Measurements from ENCODE around the gene DPYSL5.

DPYSL5 gene

DNA sequence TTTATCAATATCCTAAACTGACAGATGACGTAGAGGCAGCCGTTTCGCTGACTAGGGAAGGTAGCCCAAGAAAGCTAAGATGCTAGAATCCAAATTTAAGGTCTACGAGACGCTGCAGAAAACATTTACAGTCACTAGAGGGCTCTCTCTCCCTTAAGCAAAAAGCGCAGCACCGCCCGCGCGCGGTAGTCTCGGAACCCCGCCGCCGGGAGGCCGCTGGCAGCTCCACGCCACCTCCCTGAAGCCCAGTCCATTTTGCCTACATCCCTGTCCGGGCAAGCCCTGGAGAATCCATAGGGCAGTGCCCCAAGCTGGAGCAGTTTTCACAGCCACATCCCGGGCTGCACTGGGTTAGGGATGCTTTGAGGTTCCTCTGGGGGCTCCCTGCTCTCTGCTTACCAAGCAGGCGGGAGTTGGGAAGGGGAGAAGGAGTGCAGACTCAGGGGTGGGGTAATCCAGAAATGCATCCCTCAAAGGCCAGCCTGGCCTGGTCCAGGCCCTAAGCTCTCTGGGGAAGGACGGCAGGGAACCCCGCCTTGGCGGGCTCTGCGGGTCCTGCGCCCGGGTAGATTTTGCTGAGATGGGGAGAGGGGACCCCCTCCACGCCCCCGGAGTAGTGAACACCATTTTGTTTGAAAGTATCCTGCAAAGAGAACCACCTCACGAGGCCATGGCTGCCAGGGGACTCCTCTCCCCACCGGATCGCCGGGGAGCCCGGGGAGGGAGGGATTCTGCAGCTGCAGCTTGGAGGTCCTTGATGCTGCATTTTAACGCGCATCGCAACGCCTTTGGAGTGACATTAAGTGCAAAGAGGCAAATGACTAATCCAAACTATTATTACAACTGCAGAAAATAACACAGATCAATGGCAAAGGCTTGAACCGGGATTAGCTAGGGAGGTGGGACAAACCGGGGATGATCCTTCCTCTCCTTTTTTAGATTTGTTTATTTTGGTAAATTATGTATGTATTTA is 1.3 kb upstream of the DPYSL5 start:
- peak; percentile 81 for DNase-seq

DNA sequence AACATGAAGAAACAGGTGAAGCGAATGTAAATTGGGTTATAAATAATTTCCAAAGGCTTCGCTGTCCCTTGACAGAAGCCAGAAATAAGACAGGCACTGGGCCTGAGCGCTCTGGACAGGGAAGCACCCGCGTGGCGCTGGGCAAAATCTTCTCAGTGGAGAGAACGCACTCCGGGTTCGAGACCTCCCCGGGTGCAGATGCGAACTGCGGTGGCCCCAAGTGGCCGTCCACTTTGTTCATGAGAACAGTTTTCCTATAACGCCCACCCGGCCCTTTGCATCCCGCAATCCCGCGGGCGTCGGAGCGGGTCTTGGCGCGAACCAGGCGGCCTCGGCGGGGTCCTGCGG is 651 bp upstream of the DPYSL5 start:
- peak; percentile 51 for DNase-seq

DNA sequence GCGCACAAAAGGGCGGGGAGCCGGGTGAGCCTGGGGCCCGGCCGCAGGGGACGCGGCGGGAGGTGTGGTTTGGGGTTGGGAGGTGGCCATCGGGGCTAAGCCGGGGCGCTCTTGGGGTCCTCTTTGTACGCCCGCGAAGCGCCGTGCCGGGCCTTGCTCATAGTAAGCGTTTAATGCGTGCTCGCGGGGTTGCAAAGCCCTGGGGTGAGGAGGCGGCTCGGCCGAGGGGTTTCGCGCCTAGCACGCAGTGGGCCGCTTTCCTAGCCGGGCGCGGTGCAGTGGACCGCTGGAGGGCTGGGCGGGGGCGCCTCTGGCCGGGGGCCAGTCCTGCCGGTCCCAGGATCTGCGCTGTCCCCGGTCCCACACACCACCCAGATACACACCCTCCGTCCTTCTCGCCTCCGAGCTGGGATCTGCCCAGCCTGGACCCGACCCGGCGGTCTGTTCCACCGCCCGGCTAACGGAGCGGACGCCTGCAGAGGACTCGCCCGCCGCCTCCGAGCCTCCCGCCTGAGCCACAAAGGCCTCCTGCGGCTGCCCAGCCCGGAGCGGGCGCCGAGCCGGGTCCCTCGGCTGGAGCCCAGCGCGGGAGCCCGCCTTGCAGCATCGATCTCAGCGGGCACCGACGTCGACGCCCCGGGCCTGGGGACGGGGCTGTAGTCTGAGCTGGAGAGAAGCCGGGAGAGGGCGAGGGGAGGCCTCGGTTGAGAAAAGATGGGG is 564 bp downstream of the DPYSL5 start:
- peak; percentile 47 for DNase-seq

DNA sequence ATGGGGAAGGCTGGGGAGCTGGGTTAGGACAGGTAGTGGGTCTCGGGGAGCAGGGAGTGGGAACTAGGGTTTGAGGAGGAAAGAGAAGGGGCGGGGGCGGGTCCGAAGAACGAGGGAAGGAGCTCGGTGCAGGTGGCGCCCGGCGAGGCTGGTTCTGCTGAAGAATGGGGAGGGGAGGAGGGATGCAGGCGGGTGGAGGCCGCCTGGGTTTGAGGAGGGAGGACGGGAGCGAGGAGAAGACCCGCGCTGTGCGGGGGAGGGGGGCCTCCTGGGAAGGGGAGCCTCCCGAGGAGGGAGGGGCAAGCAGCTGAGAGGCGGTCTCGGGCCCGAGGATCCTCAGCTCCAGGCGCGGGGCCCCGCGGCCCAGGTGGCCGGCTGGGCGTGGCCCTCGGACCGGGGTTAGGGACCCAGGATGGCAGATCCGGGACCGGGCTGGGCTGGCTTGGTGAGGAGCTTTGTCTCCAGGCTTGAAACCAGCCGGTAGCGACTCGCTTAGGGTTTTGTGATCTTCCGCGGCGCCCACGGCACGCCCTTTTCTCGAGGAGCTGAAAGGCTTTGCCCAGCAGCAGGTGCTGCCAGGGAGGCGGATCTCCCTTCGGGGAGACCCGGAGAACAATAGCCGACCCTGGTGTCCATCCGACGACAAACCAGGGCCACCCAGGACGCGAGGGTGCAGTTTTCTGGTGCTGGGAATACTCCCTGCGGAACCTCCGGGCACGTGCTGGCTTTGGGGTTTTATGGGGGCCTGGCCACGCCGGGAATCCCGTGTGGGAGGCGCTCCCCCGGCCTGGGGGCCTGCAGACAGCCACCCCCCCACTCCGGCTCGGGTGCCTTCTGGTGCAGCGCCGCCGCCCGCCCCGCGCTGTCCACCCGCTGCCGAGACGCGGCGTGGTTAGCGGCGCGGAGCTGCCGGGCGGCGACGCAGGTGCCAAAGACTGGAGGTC is 1.4 kb downstream of the DPYSL5 start:
- DNase-seq = peak; percentile 37

DNA sequence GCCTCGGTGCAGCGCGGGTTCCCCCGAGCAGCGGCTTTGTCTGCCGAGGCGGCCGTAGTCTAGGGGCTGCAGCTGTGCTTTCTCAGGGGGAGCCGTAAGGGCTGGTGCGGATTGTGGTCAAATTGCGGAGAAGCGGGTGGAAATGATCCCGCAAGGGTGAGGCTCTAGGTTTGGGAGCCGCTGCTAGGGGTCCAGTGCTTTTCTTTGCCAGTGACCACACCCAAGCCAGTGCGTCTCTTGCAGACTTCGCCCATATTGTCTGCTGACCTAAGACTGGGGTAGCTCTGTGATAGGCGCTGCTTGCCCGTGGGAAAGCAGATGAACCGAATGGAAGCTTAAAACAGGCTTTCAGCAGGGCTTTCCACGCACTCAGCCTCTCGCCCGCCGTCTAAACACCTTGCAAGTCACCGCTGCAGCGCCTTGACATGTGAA is 2.1 kb downstream of the DPYSL5 start:
- peak; percentile 33 for DNase-seq

DNA sequence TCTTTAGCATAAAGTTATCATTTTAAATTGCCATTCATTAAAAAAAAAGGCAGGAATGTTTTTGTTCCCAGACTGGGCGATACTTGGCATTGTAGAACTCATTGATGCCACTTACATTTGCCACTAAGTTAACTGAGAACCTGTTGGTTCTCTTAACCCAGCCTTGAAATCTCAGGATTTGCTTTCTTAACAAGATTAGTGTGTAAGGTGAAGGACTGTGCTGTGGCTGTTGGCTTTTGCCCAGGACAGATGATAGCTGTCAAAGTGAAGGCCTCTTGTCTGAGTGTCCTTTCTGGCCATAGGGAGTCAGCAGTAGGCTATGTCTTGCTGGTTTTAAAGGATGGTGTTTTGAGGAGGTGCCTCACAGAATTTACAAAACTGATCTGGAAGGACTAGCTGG is 2.6 kb downstream of the DPYSL5 start:
- DNase-seq = no peak

DNA sequence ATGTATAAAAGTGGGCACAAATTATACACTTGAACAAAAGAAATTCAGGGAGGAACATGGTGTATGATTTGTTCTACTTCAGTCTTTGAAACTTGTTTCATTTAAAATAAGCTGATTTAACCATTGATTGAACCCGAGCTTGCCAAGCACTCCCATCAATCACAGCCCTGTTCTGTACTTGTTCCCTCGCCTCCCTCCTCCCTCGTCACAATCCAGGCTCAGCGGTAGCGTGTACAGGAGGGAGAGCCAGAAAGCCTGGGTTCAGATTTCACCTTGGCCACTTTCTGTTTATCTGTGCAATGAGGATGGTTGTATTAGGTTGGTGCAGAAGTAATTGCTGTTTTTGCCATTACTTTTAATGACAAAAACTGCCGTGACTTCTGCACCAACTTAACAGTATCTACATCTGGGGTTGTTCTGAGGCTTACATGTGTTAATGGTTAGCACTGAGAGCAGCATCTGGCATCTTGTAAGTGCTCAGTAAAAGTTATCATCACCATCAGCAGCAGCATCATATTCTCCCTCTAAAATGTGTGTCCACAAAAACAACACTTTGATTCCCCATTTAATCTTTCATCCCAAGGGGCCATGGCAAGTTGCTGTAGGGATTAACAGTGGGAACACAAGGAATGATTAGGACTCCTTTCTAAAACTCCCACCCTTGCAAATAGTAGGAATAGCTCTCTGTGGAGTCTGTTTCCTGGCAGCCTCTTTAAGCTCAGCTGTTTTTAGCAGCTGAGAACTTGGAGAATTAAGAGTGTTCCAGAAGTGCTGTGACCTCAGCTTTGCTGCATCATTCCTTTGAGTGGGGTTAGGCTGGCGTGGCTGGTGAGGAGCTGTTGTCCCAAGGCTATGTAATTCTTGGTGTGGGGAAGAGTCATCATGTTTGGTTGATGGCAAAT is 4.7 kb downstream of the DPYSL5 start:
- DNase-seq = no peak

DNA sequence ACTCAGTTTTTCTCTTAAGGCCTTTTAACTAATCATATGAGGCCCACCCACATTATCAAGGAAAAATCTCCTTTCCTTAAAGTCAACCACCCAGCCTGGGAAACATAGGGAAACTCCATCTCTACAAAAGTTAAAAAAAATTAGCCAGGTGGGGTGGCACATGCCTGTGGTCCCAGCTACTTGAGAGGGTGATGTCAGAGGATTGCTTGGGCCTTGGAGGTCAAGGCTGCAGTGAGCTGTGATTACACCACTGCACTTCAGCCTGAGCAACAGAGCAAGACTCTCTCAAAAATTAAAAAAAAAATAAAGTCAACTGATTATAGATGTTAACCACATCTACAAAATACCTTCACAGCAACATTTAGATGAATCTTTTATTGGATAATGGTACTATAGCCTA is 5.8 kb downstream of the DPYSL5 start:
- DNase-seq = no peak

DNA sequence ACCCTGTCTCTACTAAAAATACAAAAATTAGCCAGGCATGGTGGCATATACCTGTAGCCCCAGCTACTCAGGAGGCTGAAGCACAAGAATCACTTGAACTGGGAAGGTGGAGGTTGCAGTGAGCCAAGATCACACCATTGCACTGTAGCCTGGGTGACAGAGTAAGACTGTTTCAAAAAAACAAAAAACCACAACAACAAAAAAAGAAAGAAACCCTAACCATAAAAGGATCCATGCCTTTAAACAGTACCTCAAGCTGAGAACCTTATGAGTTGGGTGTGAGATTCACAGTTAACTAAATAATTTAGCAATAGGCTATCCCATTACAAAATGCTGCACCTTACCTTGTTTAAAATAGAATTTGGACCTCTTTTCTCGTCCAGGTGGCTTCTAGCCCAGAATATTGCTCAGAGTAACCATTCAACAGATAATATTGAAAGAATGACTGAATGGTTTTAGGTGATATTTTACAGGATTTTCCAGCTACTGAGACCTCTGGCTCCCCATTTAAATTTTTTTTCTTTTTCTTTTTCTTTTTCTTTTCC is 6.4 kb downstream of the DPYSL5 start:
- no peak for DNase-seq

DNA sequence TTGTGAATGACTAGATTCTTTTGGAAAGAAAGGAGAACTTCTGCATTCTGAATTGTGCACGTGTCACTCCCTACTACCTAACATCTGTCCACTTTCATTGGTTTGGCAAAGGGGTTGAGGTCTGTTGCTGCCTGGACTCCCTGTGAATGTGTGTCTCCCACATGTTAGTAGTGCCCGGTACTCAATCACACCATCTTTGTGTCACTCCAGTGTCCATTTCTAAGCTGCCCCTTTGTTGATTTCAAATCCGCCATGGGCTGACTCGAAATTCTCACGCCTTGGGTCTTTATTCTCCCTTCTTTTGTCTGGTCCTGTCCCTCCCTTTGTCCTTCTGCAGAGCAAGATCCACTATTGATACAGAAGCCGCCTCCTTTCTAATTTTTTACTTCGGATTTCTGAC is 7.5 kb downstream of the DPYSL5 start:
- no peak for DNase-seq

DNA sequence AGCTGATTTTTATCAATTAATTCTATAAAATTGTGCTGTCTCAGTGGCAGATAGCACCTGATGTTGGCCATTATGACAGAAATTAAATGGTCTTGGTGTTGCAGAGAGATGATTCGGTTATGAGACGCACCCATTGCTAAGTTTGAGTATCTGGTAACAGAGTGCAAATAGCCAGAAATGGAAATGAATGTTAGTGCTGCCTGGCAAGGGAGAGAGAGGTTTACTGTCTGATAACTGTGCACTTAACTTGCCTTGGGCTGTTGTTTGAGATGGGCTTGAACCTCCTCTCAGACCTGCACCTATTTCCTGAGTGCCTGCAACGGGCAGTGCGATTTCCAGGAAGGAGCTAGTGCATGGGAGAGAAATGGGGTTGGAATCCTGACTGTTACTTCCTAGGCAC is 11.7 kb downstream of the DPYSL5 start:
- no peak for DNase-seq

DNA sequence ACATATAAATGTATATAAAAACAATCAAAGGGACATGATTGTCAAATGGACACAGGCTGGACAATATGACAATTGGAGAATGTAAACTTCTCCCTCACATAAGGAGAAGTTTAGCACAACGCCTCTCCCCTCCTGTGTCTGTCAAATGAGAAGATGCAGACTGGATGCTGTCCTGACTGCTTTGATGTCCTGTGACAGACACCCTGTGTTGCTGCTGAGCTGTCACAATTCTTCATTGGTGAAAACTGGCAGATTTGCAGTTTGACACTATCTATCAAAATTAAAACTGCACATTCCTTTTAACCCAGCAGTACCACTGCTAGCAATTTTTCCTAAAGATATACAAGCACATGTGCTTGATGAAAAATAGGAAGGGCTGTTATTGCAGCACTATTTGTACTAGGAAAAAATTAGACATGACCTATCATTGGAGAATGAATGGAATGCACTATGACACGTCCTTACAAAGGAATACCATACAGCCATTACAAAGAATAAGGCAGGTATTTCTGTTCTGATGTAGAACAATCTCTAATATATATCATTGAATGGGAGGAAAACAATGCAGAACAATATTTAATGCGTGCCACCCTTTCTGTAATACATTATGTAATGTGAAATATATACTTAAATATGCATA is 12.4 kb downstream of the DPYSL5 start:
- DNase-seq = no peak

DNA sequence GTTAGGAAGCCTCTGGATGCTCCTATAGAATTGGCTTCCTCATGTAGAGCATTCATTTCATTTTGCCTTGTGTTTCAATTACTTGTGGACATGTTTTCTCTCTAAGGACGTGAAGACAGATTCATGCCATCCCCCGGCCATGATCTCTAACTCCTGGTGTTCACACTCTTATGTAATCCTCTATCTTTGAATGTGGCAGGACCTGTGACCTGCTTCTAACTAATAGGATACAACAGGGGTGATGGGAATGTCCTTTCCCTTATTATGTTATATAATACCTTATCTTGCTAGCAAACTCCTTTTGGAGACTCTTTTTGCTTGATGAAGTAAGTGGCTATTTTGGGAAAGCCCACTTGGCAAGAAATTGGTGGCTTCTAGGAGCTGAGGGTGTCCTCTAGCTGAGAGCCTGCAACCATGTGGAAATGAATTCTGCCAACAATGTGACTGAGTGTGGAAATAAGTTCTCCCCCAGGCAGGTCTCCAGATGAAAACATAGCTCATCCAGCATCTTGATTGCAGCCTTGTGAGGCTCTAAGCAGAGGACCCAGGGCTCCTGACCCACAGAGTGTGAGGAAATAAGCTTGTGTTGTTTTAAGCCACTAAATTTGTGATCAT is 13.8 kb downstream of the DPYSL5 start:
- DNase-seq = no peak

DNA sequence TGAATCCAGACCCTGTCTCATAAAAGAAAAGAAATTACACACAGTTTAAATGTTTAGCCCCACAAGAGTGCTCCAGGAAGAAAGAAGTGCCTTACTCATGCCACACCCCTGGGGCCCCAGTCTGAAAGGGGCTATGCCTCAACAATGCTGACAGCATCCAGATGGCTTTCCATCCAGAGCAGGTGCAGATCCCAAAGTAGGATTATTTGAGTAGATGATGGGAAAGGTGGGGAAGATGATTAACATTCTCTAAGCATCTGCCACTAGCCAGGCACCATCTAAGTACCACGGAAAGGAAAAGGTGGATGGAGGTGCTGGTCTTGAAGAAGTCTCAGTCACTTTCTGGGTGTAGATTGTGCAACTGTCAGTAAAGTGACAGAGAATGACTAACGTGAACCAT is 16.3 kb downstream of the DPYSL5 start:
- no peak for DNase-seq

DNA sequence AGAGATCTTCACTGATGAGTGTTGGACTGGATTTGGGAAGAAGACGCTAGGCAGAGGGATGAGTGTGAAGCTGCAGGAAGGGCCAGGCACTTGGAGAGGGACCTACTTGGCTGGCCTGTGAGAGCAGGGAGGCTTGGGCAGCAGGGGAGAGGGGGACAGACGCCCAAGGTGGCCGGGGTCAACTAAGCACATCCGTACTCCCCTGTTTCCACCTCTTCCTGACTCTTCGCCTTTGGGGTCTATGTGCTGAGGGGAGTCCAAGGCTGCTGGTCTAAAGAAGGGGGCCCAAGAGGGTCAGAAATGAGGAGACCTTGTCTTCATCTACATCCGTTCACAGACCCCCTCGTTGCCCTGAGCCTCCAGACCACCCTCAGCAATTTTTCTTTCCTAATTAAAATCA is 16.7 kb downstream of the DPYSL5 start:
- no peak for DNase-seq

DNA sequence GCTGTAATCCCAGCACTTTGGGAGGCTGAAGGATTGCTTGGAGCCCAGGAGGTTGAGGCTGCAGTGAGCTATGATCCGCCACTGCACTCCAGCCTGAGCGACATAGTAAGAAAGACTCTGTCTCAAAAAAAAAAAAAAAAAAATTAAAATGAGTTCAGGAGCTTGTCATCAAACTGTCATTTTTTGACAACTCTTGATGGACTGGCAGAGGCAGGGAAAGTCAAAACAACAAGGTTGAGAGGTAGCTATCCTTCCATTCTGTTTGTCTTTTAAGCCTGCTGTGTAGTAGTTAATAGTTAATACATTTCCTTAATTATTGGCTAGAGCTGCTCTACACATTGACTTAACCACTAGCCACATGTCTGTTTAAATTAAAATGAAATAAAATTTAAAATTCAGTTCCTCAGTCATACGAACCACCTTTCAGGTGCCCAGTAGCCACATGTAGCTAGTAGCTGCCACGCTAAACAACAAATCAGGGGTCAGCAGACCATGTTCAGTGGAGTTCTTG is 22.7 kb downstream of the DPYSL5 start:
- DNase-seq = no peak

DNA sequence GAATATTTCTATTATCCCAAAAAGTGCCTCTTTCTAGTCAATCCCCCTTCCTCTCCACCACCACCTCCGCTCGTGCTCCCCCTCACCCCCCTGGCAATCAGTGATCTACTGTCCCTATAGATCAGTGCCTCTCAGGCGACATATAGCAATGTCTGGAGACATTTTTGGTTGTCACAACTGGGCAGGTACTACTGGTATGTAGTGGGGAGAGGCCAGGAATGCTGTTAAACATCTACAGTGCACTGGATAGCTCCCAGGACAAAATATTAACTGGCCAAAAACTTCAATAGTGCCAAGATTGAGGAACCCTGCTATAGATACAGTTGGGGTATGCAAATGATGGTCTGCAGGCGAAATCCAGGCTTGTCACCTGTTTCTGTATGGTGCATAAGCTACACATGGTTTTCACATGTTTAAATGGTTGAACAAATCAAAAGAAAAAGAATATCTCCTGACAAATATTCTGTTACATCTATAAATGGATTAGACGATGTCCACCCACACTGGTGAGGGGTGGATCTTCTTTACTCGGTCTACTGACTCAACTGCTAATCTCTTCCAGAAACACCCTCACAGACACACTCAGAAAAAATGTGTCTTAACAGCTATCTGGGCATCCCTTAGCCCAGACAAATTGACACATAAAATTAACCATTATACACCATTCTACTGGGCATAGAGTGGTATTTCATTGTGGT is 25.5 kb downstream of the DPYSL5 start:
- DNase-seq = no peak

DNA sequence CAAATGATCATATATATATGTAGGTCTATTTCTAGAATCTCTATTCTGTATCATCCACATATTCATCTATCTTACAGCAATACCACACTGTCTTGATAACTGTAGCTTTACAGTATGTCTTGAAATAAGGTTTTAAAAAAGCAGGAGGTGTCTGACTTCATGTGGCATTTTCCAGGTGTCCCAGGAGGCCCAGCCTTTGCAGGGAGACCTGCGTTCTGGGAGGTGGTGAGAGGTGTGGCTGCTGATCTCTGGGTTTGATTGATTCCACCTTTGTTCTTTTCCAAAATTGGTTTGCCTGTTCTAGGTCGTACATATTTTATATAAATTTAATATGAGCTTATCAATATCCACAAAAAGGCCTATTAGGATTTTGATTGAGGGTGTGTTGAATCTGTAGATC is 26.6 kb downstream of the DPYSL5 start:
- no peak for DNase-seq

DNA sequence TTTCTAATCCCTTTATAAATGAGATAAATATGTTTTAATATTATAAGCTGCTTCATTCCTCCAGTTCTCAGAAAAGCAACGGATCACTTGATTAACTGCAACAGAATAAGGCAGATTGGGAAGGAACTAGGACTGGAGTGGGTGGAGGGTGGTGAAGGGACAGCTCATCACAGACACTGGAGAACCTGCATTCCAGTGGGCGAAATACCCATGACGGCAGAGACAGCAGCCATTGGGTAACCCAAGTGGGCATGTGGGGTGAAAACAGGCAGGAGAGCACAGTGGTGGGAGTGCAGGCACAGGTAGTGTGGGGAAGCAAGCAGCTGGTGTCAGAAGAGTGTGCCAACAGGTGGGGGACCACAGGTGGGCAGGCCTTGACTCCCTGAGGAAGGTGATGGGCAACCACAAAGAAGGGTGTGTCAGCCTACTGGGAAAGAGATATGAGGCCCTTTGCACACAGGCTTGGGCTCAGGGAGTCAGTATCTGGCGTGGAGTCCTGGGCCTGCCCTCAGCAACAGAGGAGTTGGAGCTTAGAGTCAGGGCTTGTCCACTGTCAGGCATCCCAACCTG is 27.2 kb downstream of the DPYSL5 start:
- no peak for DNase-seq

DNA sequence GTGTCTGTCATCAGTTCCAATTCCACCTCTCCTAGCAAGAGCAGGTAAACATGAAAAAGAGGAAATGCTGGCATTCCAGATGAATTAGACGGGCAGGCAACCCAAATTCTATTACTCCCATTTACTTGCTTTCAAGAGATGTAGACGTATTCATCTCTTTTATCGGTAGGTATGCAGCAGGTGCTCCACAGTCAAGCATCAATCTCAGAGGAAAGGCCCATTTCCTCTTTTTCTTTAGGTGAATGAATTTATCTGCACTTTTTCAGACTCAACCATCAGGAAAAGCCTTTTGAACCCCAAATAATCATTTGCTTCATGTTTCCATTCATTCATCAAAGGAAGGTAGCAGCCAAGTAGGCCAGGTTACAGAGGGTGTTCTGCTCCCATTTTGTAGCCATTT is 27.9 kb downstream of the DPYSL5 start:
- no peak for DNase-seq
